SJSA1 (cell line): ENCODE results near the gene ZMYM3. TPM values are rescaled to one million over a fixed set of nuclear protein-coding genes. Genes with fewer than 3 reads are reported as not detected.

Source experiments
- DNase-seq, 2 experiments: peaks; one replicate each; pipeline ENCODE4 v3.0.0-alpha.2; 2015 to 2020; ENCODE audit warnings: low spot score in 2 of 2, low read depth in 1 of 2
- H3K27ac ChIP-seq: fragments of 250-450 bp; sonication (Bioruptor Pico); 2 replicates; pipeline ENCODE4 v1.5.1; 2020; ENCODE audit warnings: mild to moderate bottlenecking, moderate library complexity
- H3K27me3 ChIP-seq: fragments of 250-450 bp; sonication (Bioruptor Pico); replicated peaks from 2 replicates; pipeline ENCODE4 v1.5.1; 2020; ENCODE audit warnings: mild to moderate bottlenecking, moderate library complexity
- H3K36me3 ChIP-seq: fragments of 250-450 bp; sonication (Bioruptor Pico); 2 replicates; pipeline ENCODE4 v1.5.1; 2020; ENCODE audit warnings: mild to moderate bottlenecking
- H3K4me1 ChIP-seq: fragments of 250-450 bp; sonication (Bioruptor Pico); replicated peaks from 2 replicates; pipeline ENCODE4 v1.6.1; 2021; ENCODE audit warnings: mild to moderate bottlenecking
- H3K4me3 ChIP-seq: fragments of 250-450 bp; sonication (Bioruptor Pico); 2 replicates; pipeline ENCODE4 v1.5.1; 2020; ENCODE audit warnings: mild to moderate bottlenecking
- H3K9me3 ChIP-seq: fragments of 250-450 bp; sonication (Bioruptor Pico); replicated peaks from 2 replicates; pipeline ENCODE4 v1.5.1; 2020; ENCODE audit warnings: mild to moderate bottlenecking
- total RNA-seq: library from RNA; depleted of rRNA; stranded (reverse); fragments of >200 nt; shearing (Covaris generic); gene quantifications from 2 replicates; pipeline ENCODE4 v1.2.3, GENCODE V29; 2014; rRNA removed

ZMYM3 gene
- total RNA-seq, 1 experiment from 2014 or later, result 14.6 TPM

GRCh38 chrX:71214604-71215337 lies 39.2 kb downstream of the ZMYM3 start:
- no peaks in the 10 kb centered on the region for H3K36me3 ChIP-seq
- peak in 1 of 2 experiments; percentile 11 for DNase-seq

GRCh38 chrX:71214152-71214551 lies 39.8 kb downstream of the ZMYM3 start:
- no peak overlapping the region for H3K27ac ChIP-seq
- no peak overlapping the region for H3K4me3 ChIP-seq
- no peaks in the 10 kb centered on the region for H3K9me3 ChIP-seq
- DNase-seq, result peak in 1 of 2 experiments; percentile 1
- no peaks in the 10 kb centered on the region for H3K36me3 ChIP-seq
- no peaks in the 10 kb centered on the region for H3K27me3 ChIP-seq
- H3K4me1 ChIP-seq, result no peaks in the 10 kb centered on the region

More at GRCh38 chrX:71214604-71215337, 39.2 kb downstream of the ZMYM3 start:
- Histone ChIP-seq H3K4me1 (no peaks in the 10 kb centered on the region), H3K4me3 (no peak overlapping the region), H3K27ac (no peak overlapping the region), H3K9me3 (no peaks in the 10 kb centered on the region), H3K27me3 (no peaks in the 10 kb centered on the region)

GRCh38 chrX:71212536-71212935 lies 41.4 kb downstream of the ZMYM3 start:
- no peak overlapping the region for H3K27ac ChIP-seq
- H3K4me3 ChIP-seq, result no peak overlapping the region
- H3K4me1 ChIP-seq, result no peaks in the 10 kb centered on the region
- DNase-seq, result no peak
- no peaks in the 10 kb centered on the region for H3K9me3 ChIP-seq
- no peaks in the 10 kb centered on the region for H3K27me3 ChIP-seq
- no peaks in the 10 kb centered on the region for H3K36me3 ChIP-seq

- H3K27ac ChIP-seq, result no peak overlapping the region
- H3K4me1 ChIP-seq, result no peaks in the 10 kb centered on the region
- DNase-seq, result no peak
- H3K36me3 ChIP-seq, result no peaks in the 10 kb centered on the region
- H3K4me3 ChIP-seq, result no peak overlapping the region
- no peaks in the 10 kb centered on the region for H3K27me3 ChIP-seq
- no peaks in the 10 kb centered on the region for H3K9me3 ChIP-seq
Measured at GRCh38 chrX:71210816-71211215, 43.1 kb downstream of the ZMYM3 start.

GRCh38 chrX:71199252-71200008 lies 54.5 kb downstream of the ZMYM3 start:
- H3K9me3 ChIP-seq, result no peaks in the 10 kb centered on the region
- no peak for DNase-seq
- no peak overlapping the region for H3K4me3 ChIP-seq
- H3K27ac ChIP-seq, result no peak overlapping the region
- H3K27me3 ChIP-seq, result no peaks in the 10 kb centered on the region
- no peaks in the 10 kb centered on the region for H3K4me1 ChIP-seq
- no peaks in the 10 kb centered on the region for H3K36me3 ChIP-seq

- DNase-seq, result no peak
- H3K27ac ChIP-seq, result no peak overlapping the region
- no peak overlapping the region for H3K4me3 ChIP-seq
- no peaks in the 10 kb centered on the region for H3K36me3 ChIP-seq
- H3K9me3 ChIP-seq, result no peaks in the 10 kb centered on the region
- H3K27me3 ChIP-seq, result no peaks in the 10 kb centered on the region
- H3K4me1 ChIP-seq, result no peaks in the 10 kb centered on the region
Measured at GRCh38 chrX:71198066-71198465, 55.9 kb downstream of the ZMYM3 start.

- no peaks in the 10 kb centered on the region for H3K27me3 ChIP-seq
- H3K9me3 ChIP-seq, result no peaks in the 10 kb centered on the region
- H3K27ac ChIP-seq, result no peak overlapping the region
- H3K4me3 ChIP-seq, result no peak overlapping the region
- H3K4me1 ChIP-seq, result no peaks in the 10 kb centered on the region
- DNase-seq, result no peak
- H3K36me3 ChIP-seq, result no peaks in the 10 kb centered on the region
Measured at GRCh38 chrX:71195964-71196649, 57.8 kb downstream of the ZMYM3 start.

- DNase-seq, result no peak
- Histone ChIP-seq H3K36me3 (no peaks in the 10 kb centered on the region), H3K4me3 (no peak overlapping the region)
Measured at GRCh38 chrX:71191248-71191647, 62.7 kb downstream of the ZMYM3 start.

More at GRCh38 chrX:71191248-71191647, 62.7 kb downstream of the ZMYM3 start:
- Histone ChIP-seq H3K27me3 (no peaks in the 10 kb centered on the region), H3K4me1 (no peaks in the 10 kb centered on the region), H3K9me3 (no peaks in the 10 kb centered on the region), H3K27ac (no peak overlapping the region)

Other genes with a start within 250 kb of the ZMYM3 start
- 50.8 and 56.2 TPM in 2 replicates for gene SNX12, start 185.8 kb downstream of the ZMYM3 start, total RNA-seq
- not detected in 2 replicates for gene FOXO4, start 158.3 kb downstream of the ZMYM3 start, total RNA-seq
- not detected in 2 replicates for gene CXorf65, start 147.4 kb downstream of the ZMYM3 start, total RNA-seq
- gene IL2RG, start 142.6 kb downstream of the ZMYM3 start, total RNA-seq, result not detected in 2 replicates
- not detected in 2 replicates for gene MED12, start 135.5 kb downstream of the ZMYM3 start, total RNA-seq
- not detected in 2 replicates for gene NLGN3, start 109.3 kb downstream of the ZMYM3 start, total RNA-seq
- gene GJB1, start 30.9 kb downstream of the ZMYM3 start, total RNA-seq, result not detected in 2 replicates
- gene NONO, start 29.5 kb upstream of the ZMYM3 start, total RNA-seq, result 366 and 510 TPM in 2 replicates
- 0.74 TPM in 1 of 2 replicates, not detected in the other for gene ITGB1BP2, start 47.6 kb upstream of the ZMYM3 start, total RNA-seq
- 14.0 and 16.4 TPM in 2 replicates for gene TAF1, start 112.2 kb upstream of the ZMYM3 start, total RNA-seq